Chondrocyte (in vitro differentiated cells): Measurements from ENCODE around the gene DYDC2. TPM values are rescaled to one million over a fixed set of nuclear protein-coding genes. Genes with fewer than 3 reads are reported as not detected.

Experiments
- DNase-seq: peaks from one replicate; pipeline ENCODE4 v3.0.0; 2021; ENCODE audit warnings: mixed read lengths, low spot score
- H3K27ac Mint-ChIP-seq: one replicate; pipeline ENCODE4 v1.8.0; 2021; ENCODE audit warnings: mild to moderate bottlenecking, moderate library complexity, mixed read lengths; ENCODE audit not compliant: unreplicated experiment
- H3K27me3 Mint-ChIP-seq: 2 replicates; pipeline ENCODE4 v1.8.0; 2021; ENCODE audit warnings: low read depth, mixed read lengths
- H3K36me3 Mint-ChIP-seq: 2 replicates; pipeline ENCODE4 v1.8.0; 2021; ENCODE audit warnings: low read depth, mixed read lengths
- H3K4me1 Mint-ChIP-seq: 2 replicates; pipeline ENCODE4 v1.8.0; 2021; ENCODE audit warnings: low read depth, mild to moderate bottlenecking, mixed read lengths
- H3K4me3 Mint-ChIP-seq: one replicate; pipeline ENCODE4 v1.8.0; 2021; ENCODE audit warnings: mild to moderate bottlenecking, moderate library complexity, mixed read lengths; ENCODE audit not compliant: unreplicated experiment
- H3K9me3 Mint-ChIP-seq: 2 replicates; pipeline ENCODE4 v1.8.0; 2021; ENCODE audit warnings: low read depth, mixed read lengths
- CTCF ChIP-seq: fragments of 200-600 bp; sonication (generic); IDR thresholded peaks from 2 replicates; pipeline ENCODE4 v1.5.0; 2021; ENCODE audit warnings: antibody characterized with exemption, mild to moderate bottlenecking, moderate library complexity
- total RNA-seq: library from RNA; stranded (reverse); gene quantifications from 3 replicates; pipeline ENCODE4 v1.2.1, GENCODE V29; 2021

Gene DYDC2
- total RNA-seq, 1 donor from 2014 or later = not detected

DNA sequence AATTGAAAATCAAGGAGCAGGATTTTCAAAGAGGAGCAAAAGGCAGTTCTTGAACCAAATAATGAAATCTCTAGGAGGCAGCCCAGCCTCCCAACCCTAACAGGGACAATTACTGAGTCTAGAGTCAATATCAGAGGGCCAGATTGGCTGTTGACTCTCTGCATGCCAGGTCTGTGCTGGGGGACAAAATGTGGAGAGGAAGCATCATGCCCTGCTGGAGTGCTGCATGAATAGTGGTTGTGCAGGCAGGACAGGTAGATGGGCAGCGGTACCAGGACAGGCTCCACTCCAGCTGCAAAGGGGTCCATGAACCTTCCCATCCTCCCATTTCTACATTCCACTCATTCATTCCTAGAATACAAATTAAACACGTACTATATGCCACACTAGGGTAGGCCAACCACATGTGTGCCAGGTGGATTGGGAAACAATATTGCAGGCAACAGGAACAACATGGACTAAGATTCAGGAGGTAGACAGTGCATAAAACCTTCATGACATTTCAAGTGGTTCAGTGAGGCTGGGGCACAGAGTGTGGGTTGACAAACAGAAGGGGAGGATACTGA, 36.8 kb upstream of the DYDC2 start:
- H3K36me3 Mint-ChIP-seq = no peaks in the 10 kb centered on the region
- TF ChIP-seq CTCF = no peak
- no peak overlapping the region for H3K27ac Mint-ChIP-seq
- no peak for DNase-seq
- peaks cover 6% of the 10 kb centered on the region for H3K4me1 Mint-ChIP-seq
- no peak overlapping the region for H3K4me3 Mint-ChIP-seq
- peaks cover 5% of the 10 kb centered on the region for H3K9me3 Mint-ChIP-seq
- peaks cover 2% of the 10 kb centered on the region for H3K27me3 Mint-ChIP-seq

DNA sequence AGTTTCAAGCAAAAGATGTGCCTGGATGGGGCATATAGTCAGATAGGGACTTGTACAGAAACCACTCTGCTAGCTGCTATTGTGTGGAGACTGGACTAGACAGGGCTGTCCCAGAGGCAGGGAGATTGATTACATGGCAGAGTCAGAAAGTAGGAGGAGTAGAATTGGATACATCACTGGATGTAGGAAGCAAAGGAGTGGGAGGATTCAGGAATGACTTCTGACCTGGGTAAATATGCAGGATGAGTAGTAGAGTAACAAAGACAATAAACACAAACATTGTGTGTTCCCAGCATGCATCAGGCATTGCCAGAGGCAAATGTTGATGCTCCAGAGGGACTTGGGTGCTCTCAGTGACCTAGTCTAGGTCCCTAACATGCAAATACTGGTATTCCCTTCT, 36.2 kb upstream of the DYDC2 start:
- TF ChIP-seq CTCF = no peak
- peaks cover 2% of the 10 kb centered on the region for H3K27me3 Mint-ChIP-seq

DNA sequence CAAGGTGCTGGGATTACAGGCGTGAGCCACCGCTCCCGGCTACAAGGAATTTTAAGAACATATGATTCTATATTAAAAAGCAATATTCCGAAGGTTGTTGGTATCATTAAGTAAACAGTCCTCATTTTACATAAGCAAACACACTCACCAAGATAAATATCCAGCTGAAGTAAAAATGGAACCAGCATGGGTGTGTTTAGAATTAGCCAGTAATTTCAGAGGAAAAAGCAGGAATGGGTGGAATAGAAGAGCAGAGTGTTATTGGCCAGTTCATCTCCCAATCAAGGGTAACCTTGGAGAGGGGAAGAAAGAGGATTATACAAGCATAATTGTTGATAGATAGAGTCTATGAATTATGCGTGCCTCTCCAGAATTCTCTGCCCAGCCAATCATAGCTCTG, 35.4 kb upstream of the DYDC2 start:
- H3K27ac Mint-ChIP-seq = no peak overlapping the region

More for the DNA sequence above, 36.2 kb upstream of the DYDC2 start:
- no peak for DNase-seq
- H3K36me3 Mint-ChIP-seq = no peaks in the 10 kb centered on the region
- H3K4me3 Mint-ChIP-seq = no peak overlapping the region
- H3K4me1 Mint-ChIP-seq = peaks cover 6% of the 10 kb centered on the region
- H3K27ac Mint-ChIP-seq = no peak overlapping the region
- peaks cover 5% of the 10 kb centered on the region for H3K9me3 Mint-ChIP-seq

GRCh38 chr10:80322158-80322557, 34.4 kb upstream of the DYDC2 start:
- Mint-ChIP-seq H3K27ac (no peak overlapping the region), H3K27me3 (peaks cover 5% of the 10 kb centered on the region), H3K36me3 (no peaks in the 10 kb centered on the region), H3K4me3 (no peak overlapping the region), H3K9me3 (peaks cover 5% of the 10 kb centered on the region), H3K4me1 (peaks cover 6% of the 10 kb centered on the region)
- DNase-seq = no peak
- no peak for TF ChIP-seq CTCF

More for the DNA sequence above, 35.4 kb upstream of the DYDC2 start:
- H3K27me3 Mint-ChIP-seq = peaks cover 2% of the 10 kb centered on the region
- no peaks in the 10 kb centered on the region for H3K36me3 Mint-ChIP-seq
- H3K9me3 Mint-ChIP-seq = peaks cover 5% of the 10 kb centered on the region
- no peak overlapping the region for H3K4me3 Mint-ChIP-seq
- DNase-seq = no peak
- H3K4me1 Mint-ChIP-seq = peaks cover 6% of the 10 kb centered on the region
- no peak for TF ChIP-seq CTCF

DNA sequence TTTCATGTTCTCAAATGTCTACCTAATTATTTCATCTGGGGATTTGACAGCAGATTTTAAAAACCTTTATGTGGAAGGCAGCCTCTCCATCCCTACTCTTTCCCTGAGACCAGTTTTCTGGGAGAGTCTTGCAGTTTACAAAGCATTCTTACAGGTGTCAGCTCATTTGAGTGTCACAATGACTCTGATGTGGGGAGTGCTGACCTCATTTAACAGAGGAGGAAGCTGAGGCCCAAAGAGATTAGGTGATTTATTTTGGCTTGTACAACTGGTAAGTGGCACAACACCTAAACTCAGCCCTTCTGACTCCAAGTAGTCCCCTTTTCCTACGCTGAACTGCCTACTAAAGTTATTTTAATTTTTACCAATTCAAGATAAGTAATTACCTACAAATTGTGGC, 33.9 kb upstream of the DYDC2 start:
- Mint-ChIP-seq H3K9me3 (no peaks in the 10 kb centered on the region), H3K4me3 (no peak overlapping the region), H3K4me1 (peaks cover 6% of the 10 kb centered on the region), H3K27ac (no peak overlapping the region), H3K36me3 (no peaks in the 10 kb centered on the region), H3K27me3 (peaks cover 5% of the 10 kb centered on the region)
- TF ChIP-seq CTCF = no peak
- DNase-seq = no peak
